ENCODE data around the gene STXBP6. TPM values are rescaled to one million over a fixed set of nuclear protein-coding genes. Genes with fewer than 3 reads are reported as not detected.
"Not testable (repeated sequence)": the region's sequence is repeated elsewhere in the genome, so short reads cannot be mapped to it uniquely, and the experiment has no call there.

STXBP6 gene
- total RNA-seq, 8 experiments from 2014 or later, result 1.0 to 13.2 (median 4.4) TPM

- ATAC-seq (replicated peaks in 6 of 8), result no peak
- Histone ChIP-seq H3K27ac (no peak overlapping the region), H3K4me3 (no peak overlapping the region), H3K4me1 (replicated peaks in 1 of 2) (peaks cover 0 to 8% of the 10 kb centered on the region in 2 donors)
- in situ Hi-C loops (cut with MboI; ENCODE audit: low pct_unique_long_range_greater_than_20kb in 2 of 9, low sequenced_read_pairs in 9 of 9, unreplicated experiment in 9 of 9), result no loop called here
- 0 to 83% (median 80%) methylated on average over 1 of the region's 1 CpG; no CpG with 5 or more reads in 5 of the 10 experiments for whole genome bisulfite sequencing, 10 experiments
Measured at GRCh38 chr14:24783791-24784190, 266.2 kb downstream of the STXBP6 start.

- WGBS, 10 experiments, result 3 to 100% (median 69%) methylated on average over 1 to 5 of the region's 5 CpGs; no CpG with 5 or more reads in 1 of the 10 experiments
- H3K4me1 ChIP-seq (replicated peaks in 1 of 2), result no peaks in the 10 kb centered on the region
- ATAC-seq (replicated peaks in 6 of 8), result no peak
- no peak overlapping the region for H3K4me3 ChIP-seq
- H3K27ac ChIP-seq, result no peak overlapping the region
- in situ Hi-C loops (cut with MboI; ENCODE audit: low pct_unique_long_range_greater_than_20kb in 2 of 9, low sequenced_read_pairs in 9 of 9, unreplicated experiment in 9 of 9), result no loop called here
Measured at GRCh38 chr14:24780281-24780680, 269.7 kb downstream of the STXBP6 start.

GRCh38 chr14:24777678-24778077 is 272.3 kb downstream of the STXBP6 start:
- Histone ChIP-seq H3K27ac (no peak overlapping the region), H3K4me3 (no peak overlapping the region), H3K4me1 (replicated peaks in 1 of 2) (no peaks in the 10 kb centered on the region)
- WGBS, 10 experiments, result 30 to 100% (median 90%) methylated on average over 1 to 2 of the region's 2 CpGs; no CpG with 5 or more reads in 1 of the 10 experiments
- ATAC-seq (replicated peaks in 6 of 8), result peak in 2 of 8 experiments; percentile 38 to 46
- in situ Hi-C loops (cut with MboI; ENCODE audit: low pct_unique_long_range_greater_than_20kb in 2 of 9, low sequenced_read_pairs in 9 of 9, unreplicated experiment in 9 of 9), result no loop called here

GRCh38 chr14:24775950-24776349 is 274.0 kb downstream of the STXBP6 start:
- no peaks in the 10 kb centered on the region for H3K4me1 ChIP-seq (replicated peaks in 1 of 2)
- H3K4me3 ChIP-seq, result no peak overlapping the region
- WGBS, 10 experiments, result 7 to 83% (median 57%) methylated on average over 1 to 8 of the region's 8 CpGs
- in situ Hi-C loops (cut with MboI; ENCODE audit: low pct_unique_long_range_greater_than_20kb in 2 of 9, low sequenced_read_pairs in 9 of 9, unreplicated experiment in 9 of 9), result no loop called here
- H3K27ac ChIP-seq, result no peak overlapping the region
- ATAC-seq (replicated peaks in 6 of 8), result peak in 1 of 8 experiments; percentile 72

- 0 to 88% (median 43%) methylated on average over 1 to 6 of the region's 6 CpGs for WGBS, 10 experiments
- ATAC-seq (replicated peaks in 6 of 8), result no peak
Measured at GRCh38 chr14:24774187-24774915, 275.6 kb downstream of the STXBP6 start.

GRCh38 chr14:24773564-24773963 is 276.4 kb downstream of the STXBP6 start:
- H3K4me3 ChIP-seq; H3K27ac ChIP-seq; in situ Hi-C loops (cut with MboI; ENCODE audit: low pct_unique_long_range_greater_than_20kb in 2 of 9, low sequenced_read_pairs in 9 of 9, unreplicated experiment in 9 of 9); ATAC-seq (replicated peaks in 6 of 8); H3K4me1 ChIP-seq (replicated peaks in 1 of 2): not testable (repeated sequence)
- 50% methylated on average over 1 of the region's 1 CpG; no CpG with 5 or more reads in 9 of the 10 experiments for WGBS, 10 experiments

More at GRCh38 chr14:24774187-24774915, 275.6 kb downstream of the STXBP6 start:
- Histone ChIP-seq H3K4me1 (replicated peaks in 1 of 2) (no peaks in the 10 kb centered on the region), H3K4me3 (no peak overlapping the region), H3K27ac (no peak overlapping the region)
- in situ Hi-C loops (cut with MboI; ENCODE audit: low pct_unique_long_range_greater_than_20kb in 2 of 9, low sequenced_read_pairs in 9 of 9, unreplicated experiment in 9 of 9), result no loop called here

- no peak overlapping the region for H3K27ac ChIP-seq
- no peaks in the 10 kb centered on the region for H3K4me1 ChIP-seq (replicated peaks in 1 of 2)
- H3K4me3 ChIP-seq, result no peak overlapping the region
- 0 to 88% (median 45%) methylated on average over 1 to 2 of the region's 2 CpGs; no CpG with 5 or more reads in 2 of the 10 experiments for WGBS, 10 experiments
- in situ Hi-C loops (cut with MboI; ENCODE audit: low pct_unique_long_range_greater_than_20kb in 2 of 9, low sequenced_read_pairs in 9 of 9, unreplicated experiment in 9 of 9), result no loop called here
- no peak for ATAC-seq (replicated peaks in 6 of 8)
Measured at GRCh38 chr14:24766434-24766833, 283.5 kb downstream of the STXBP6 start.

GRCh38 chr14:24761141-24761540 is 288.8 kb downstream of the STXBP6 start:
- in situ Hi-C loops (cut with MboI; ENCODE audit: low pct_unique_long_range_greater_than_20kb in 2 of 9, low sequenced_read_pairs in 9 of 9, unreplicated experiment in 9 of 9), result no loop called here
- no peak overlapping the region for H3K27ac ChIP-seq
- no peaks in the 10 kb centered on the region for H3K4me1 ChIP-seq (replicated peaks in 1 of 2)
- no peak overlapping the region for H3K4me3 ChIP-seq
- no peak for ATAC-seq (replicated peaks in 6 of 8)
- 13 to 100% (median 46%) methylated on average over 1 to 2 of the region's 2 CpGs; no CpG with 5 or more reads in 2 of the 10 experiments for WGBS, 10 experiments

All from motor neuron (in vitro differentiated cells).